NCI-H128 (cell line): ENCODE data around the gene PLA2G4E.

Experiments used
- DNase-seq: peaks from one replicate; lab custom pipeline; 2025; ENCODE audit not compliant: unreplicated experiment; lab: John Stamatoyannopoulos, UW

Gene PLA2G4E

DNA sequence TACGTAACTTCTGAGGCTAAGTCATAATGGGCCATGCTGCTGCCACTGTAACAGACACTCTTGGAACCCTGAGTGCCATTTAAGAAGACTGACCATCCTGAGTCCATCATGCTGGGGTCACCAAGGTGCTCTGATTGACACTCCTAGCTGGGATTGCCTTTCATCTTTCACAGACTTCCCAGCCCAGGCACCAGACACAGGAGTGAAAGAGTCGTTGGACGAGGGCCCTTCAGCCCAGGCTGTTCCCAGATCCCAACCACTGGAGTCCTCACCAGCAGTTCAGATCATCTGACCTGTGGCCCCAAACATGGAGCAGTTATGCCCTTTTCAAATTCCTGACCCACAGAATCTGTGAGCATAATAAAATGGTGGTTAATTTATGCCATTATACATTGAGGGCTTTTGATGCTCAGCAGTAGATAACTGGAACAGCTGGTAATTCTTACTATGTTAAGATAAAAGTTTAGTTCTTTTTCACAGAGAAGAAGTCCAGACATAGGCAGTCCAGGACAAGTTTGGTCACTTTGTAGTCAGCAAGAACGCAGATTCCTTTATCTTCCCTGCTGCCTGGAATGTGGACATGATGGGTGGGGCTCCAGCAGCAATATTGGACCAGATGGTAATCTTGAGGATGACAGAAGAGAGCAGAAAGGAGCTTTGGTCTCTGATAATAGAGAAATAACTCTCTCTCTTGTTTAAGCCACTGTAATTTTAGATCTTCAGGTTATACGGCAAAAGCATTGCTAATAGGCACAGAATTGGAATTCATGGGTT lies 41.2 kb downstream of the PLA2G4E start:
- DNase-seq: no peak

DNA sequence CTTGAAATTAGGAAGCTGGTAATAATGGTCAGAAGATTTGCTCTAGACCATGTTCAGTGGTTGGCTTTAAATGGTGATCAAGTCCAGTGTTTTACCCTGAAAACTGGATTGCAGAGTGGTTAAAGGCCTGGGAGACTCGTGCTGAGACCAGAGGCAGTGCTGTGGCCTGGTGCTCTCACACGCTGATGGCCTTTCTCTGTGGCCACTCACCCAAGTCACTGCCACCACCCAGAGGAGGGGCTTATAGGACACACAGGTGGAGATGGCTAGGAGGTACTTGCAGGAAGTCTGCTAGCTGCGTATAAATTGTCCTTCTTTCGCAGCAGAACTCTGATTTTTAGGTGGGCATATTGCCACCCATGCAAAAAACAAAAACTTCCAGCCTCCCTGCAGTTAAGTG lies 42.3 kb downstream of the PLA2G4E start:
- no peak for DNase-seq

DNA sequence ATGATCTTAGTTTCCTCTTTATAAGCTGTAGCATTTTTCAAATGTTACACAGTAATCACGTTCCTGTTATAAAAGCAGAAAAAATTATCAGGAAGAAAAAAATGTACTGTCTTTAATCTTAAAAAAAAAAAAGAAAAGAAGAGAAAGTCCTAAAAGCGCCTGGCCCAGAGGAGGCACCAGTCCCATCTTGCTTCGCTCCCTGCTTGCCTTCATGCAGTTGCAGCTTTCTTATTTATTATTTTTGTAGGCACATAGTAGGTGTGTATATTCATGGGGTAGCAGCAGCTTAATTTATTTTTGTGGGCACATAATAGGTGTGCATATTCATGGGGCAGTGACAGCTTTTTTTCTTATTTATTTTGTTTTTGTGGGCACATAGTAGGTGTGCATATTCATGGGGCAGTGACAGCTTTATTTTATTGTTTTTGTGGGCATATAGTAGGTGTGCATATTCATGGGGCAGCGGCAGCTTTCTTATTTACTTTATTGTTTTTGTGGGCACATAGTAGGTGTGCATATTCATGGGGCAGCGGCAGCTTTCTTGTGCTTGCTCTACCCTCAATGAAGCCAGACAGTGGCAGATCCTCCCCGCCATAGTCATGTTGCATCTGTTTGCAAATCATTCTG lies 43.0 kb downstream of the PLA2G4E start:
- DNase-seq: no peak

DNA sequence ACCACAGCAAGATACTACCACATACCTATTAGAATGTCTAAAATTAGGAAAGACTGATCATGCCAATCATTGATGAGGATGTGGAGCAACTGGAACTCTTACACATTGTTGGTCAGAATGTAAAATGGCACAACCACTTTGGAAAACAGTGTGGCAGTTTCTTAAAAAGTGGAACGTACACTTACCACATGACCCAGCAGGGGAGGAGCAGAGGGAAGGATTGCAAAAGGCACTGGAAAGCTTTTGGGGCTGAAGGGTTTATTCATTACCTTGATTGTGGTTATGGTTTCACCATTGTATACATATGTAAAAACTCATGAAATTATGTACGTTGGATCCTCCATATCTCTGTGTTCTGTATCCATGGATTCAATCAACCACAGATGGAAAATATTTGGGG lies 45.2 kb downstream of the PLA2G4E start:
- DNase-seq: no peak

DNA sequence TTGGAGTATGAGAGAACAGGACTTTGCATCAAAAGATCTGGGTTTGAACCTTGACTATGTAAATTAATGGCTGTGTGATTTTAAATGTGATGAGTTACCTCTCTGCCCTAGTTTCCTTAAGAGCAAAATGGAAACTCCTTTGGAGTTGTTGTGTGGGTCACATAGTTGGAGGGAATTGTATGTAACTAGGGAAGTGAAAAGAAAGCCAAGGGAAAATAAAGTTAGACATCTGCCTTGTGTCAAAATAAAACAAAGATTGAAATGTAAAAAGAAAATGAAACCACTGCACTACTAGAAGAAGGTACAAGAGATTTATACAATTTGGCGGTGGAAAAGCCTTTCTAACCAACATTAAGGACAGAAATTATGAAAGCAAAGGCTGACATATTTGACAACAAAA lies 46.8 kb downstream of the PLA2G4E start:
- no peak for DNase-seq

DNA sequence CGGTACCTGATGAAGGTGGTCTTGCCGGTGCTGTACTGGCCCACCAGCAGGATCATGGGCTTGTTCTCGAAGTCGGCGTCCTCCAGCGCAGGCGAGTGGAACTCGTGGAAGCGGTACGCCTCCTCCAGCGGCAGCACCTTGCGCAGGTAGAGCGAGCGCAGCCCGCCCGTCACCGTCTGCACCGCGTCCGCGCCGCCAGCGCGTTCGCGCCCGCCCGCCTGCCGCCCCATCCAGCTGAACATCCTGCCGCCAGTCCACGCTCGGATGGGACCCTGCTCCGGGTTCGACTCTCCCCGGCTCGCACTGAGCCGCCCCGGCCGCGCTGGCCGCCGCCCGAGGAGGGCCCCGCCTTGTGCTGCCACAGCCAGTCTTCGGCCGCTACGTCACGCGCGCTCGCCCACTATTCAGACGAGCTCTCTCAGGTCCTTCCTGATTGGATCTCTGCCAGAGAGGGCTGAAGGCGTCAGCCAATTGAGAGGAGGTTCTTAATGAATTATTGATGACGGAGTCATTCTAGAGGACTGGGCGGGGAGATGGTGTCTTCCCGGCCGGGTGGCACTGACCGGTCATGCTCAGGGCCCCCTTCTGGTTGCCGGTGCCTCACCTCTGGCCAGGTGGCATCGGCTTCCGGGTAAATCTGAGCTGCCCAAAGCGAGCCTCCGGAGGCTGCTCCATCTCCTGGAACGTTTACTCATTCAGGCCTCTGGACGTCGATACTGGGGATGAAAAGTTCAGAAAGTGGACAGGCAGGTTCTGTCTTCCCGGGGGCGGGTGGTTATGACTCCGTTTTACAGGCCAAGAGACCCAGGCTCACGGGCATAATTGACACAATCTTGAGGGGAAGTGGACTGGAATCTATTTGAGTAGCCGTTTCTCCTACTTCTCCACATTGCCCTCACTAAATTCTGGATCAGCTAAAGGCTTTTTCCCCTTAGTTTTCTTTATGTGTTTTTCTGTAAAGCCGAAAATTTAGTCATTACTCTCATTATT lies 48.3 kb downstream of the PLA2G4E start, which contains the start of gene EHD4:
TSS of gene EHD4 (minus strand) at position 305 of the 990 bp plus-strand sequence. CDS start at position 242, 63 bp downstream.
- DNase-seq: peak; percentile 93

DNA sequence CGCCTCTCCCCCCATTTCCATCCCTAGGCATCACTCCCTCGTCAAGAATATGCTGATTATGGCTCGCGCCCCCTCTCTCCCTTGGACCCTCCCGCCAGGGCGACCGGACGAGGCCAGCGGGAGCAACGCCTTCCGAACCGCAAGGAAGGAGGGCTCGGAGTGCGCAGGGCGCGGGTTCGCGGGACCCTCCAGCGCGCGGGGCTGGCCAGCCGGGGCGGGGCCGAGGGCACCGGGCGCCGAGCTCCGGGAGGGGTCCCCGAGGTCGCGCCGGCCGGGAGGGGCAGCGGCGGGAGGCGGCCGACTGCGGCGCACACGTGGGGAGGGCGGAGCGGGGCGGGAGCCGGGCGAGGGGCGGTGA lies 49.0 kb downstream of the PLA2G4E start:
- no peak for DNase-seq

DNA sequence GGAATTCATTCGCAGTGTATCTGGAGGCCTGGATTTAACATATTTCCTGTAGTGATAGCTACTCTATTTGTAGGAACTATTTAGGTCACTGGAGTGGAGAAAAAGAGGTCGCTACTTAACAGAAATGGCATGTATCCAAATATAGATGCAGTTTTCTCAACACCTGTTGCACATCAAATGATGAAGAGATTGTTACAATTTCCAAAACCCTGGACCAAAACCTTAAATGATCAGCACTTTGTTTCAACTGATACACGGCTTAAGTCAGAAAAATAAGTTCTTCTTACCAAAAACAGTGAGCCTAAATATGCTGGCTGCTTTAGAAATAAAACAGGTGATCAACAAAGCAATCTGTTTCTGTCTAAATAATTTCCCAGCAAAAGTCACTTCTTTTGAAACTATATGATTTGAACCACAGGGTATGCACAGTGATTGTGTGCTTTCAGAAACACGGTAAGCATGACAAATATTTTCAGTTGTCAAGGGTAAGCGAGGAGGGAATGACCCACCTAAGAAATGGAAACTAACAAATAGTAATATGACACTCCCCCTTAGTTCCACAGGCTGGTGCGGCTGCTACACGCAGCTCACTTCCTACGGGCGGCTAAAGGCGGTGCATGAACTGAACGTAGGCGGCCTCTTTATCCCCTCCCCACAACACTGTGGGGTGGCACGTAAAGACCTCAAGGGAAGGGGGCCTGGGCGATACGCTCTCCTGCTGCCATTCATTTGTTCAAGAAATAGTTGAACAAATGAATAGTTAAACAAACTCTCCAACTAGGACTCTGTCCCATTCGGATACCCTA lies 49.5 kb downstream of the PLA2G4E start:
- no peak for DNase-seq

DNA sequence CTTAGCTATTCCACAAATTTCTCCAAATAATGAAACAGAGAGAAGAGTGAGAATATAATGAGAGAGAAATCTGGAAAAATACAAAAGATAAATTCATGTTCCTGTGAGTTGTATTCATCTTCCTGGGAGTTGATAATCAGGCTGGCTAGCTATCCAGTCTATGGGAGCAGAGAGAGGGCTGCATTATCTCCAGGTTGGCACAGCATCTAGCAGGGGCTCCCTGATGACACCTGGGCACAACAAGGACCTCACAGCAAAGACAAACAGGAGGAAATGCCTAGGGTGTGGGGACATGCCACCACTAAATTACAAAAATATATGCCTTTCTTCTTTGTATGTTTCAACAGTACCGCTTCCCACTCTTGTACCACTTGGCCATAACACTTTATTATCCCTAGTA lies 50.4 kb downstream of the PLA2G4E start:
- no peak for DNase-seq

DNA sequence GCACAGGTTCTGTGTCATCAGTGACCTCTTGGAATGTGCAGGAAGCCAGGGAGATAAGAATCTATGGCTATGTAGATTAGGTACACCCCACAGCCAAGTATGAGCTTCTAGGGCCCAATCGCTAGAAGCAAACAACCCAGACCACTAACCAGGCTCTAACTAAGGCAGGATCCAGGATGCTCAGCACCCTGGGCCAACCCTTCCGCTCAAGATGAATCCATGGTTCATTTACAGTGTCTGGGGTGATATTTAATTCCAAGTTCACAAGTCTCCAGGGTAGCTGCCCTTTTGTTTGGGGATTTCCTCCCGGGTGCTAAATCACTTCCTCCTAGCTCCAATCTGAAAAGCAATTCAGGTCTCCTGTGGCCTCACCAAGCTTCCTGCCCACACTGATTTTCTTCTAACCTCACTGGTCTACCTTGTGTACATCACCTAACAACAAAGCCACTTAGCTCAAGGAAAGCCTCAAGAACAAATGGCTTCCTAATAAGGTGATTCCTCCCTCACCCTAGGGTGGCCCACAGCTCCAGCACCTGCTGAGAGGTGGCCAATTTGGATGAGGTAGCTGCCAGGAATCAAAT lies 50.9 kb downstream of the PLA2G4E start:
- no peak for DNase-seq

DNA sequence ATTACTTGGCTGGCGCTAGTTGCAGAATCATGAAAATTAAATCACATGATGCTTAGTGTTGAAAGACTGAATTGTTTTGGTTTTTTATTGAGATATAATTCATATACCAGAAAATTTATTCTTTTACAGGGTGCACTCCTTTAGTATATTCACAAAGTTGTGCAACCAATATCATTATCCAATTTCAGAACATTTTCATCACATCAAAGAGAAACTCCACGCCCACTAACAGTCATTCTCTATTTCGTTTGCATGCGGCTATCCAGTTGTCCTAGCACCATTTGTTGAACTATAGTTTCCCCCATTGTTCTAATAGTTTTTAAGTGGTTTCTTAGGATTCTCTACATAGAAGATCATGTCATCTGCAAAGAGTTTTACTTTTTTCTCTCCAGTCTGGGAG lies 52.1 kb downstream of the PLA2G4E start:
- DNase-seq: no peak

DNA sequence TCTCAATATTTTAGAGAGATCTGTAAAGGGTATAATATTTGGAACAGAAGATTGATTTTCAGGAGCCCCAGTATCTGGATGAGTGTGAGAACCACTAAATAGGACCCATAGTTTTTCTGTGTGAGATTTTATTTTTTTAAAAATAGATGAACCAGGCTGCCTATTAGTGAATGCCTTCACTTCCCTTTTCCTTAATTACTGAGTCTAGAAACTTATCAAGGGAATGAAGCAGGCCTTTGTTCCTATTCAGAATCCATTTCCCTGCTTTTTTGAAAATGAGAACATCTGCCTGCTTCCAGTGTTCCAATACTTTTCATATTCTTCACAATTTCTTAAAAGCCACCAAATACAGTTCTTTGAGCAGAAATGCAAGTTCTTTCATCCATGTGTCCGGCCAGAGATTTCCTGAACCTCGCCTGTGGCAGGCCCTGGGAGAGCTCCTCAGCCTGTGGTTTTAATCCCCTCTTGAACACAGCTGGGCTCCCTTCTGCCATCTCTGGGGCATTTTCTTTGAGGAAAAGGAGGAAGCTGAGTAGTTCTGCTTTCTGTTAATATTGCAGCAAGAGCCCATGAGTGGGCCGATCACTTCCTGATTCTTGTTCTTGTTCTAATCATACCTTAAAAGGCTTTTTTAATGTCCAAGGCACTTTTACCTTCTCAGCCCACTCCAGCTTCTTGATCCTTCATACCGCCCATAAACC lies 53.2 kb downstream of the PLA2G4E start:
- DNase-seq: no peak

DNA sequence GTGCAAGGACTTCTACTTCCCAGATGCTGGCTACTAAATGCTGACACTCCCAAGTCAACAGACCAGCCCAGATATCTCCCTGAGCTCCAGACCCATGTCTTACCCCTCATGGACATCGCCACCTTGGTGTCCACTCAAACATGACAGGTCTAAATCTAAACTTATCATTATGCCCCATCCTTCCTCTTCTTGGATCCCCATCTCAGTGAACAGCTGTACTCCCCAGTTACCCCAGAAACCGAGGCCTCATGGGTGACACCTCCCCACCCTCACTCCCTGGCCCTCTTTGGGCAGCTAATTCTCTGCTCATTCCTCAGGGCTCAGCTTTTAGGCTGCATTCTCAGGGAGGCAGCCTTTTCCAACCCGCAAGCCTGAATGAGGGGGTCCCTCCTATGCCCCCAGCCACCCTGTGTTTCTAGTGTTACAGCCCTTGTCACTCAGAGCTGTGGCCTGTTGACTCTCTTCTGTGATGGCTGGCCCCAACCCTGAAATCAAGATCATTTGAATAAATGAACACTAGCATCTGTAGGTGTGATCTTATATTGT lies 53.8 kb downstream of the PLA2G4E start:
- DNase-seq: no peak

DNA sequence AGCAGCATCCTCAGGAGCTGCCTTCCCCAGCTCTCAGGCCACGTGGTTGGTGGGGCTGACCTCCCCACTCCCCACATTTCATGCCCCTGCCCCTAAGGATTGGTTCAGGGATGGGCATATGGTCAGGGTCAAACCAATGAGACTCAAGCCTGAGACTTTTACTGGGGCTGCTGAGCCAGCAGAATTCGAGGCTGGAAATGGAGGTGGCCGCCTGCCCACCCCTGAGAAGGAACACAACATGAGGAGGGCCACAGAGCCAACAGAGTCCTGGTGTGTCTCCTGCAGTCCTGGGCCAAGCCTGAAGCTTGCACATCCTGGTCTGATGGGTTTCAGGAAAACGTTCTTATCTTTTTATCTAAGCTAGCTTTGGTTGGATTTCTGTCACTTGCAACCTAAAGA lies 54.4 kb downstream of the PLA2G4E start:
- no peak for DNase-seq

DNA sequence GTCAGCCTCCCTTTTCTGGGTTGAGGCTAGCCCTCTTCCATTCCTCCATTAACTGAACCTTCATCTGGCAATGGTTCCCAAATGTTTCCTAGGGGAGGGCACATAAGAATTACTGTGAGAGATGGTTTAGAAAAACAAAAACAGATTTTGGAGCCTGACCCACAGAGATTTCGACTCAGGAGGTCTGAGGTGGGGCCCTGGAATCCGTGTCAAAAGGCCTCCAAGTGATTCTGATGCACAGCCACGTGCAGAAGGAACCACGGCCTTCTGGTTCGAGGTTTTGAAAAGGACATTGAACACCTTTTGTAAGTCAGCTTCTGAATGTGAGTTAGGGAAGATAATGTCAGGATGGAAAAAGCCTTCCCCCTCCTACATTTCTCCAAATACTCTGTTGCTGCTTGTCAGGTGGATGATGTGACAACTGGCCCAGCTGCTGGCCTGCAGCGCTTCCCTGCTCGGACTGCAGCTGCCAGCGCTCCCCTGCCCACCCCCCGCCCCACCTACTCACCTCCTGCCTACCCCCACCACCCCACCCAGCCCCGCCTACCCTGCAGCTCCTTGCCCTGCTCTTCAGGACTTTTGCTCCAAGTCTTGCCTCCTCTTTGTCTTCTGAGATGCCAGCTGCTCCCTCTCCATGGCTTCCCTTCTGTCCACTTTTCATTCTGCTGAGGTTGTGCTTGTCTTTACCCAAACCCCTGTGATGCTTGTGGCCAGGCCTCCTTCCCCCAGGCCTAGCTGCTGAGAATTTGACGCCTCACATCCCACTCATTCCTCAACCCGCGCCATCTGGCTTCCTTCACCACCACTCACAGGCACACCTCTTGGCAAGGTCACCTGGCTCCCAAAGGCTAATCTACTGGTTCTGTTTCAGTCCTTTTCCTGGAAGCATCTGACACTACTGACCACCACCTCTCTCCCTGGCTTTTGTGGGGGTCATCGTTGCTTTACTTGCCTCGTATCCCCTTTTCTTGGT lies 55.1 kb downstream of the PLA2G4E start:
- DNase-seq: no peak

DNA sequence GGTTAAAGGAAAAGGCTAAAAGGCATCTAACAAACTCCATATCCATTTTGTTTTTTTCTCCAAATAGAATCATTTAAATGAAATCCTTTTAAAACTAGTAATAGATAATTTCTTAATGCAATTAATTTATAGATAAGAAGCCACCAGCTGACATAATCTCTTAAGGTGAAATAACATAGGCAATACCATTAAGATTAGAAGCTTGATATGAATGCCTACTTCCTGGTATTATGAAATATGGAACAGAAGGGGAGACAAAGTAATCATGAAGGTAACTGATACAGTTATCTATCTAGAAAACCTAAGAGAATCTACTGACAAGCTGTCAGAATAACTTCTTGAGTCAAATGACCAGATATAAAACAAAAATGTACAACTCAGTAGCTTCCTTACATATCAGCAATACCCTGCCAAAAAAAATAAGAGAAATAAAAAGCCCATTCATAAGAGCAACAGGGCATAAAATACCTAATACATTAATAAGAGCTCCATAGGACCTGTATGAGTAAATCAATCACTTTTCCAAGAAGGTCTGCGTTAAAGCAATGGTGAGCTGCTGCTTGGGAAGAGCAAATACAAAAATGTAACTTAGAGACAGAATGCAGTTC lies 59.1 kb downstream of the PLA2G4E start:
- no peak for DNase-seq

DNA sequence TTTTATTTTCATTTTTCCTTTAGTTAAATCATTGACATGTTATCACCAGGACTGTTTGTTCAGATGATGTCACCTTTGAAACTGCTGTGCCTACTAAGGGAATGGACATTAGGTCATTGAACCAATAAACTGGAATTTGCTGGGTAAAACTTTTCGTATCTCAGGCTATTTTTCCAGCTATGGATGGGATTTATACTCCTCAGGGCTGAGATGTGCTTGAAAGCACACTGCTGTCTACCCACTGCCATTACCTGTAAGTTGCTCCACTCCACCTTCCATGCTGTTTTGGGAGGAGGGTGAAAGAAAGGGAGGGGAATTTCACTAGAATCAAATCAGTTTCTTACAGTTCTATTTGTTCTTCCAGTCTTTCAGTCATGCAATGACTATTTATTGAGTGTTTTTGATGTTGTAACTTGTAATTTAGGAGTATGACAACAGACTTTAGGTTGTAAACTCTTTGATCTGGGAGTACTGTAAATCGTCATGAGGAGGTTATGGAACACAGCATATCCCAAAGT lies 59.8 kb downstream of the PLA2G4E start:
- no peak for DNase-seq

DNA sequence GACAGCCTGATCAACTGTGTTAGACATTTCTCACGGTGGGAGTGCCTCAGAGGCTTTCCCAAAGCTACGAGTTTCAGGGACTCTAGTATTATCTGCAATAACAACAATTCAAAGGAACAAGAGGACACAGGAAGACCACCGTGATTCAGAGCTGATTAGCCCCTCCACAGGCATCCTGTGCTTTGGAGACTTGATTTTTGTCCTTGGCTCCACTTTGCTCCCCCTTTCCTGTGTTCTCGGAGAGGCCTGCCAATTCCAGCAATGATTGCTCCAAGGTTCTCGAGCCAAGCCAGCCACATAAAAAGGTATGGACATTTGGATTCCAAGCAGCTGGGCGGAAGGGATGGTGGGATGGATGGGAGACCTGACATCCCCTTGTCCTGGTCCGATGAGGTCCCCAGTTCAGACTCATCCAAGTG lies 62.8 kb downstream of the PLA2G4E start:
- no peak for DNase-seq
